AG20443 (cell line): ENCODE data around the gene XCL2.
"Not testable (repeated sequence)": the region's sequence is repeated elsewhere in the genome, so short reads cannot be mapped to it uniquely, and the experiment has no call there.

ENCODE experiments used
- DNase-seq: peaks from one replicate; pipeline ENCODE4 v3.0.0; 2012; ENCODE audit warnings: low spot score, mixed read lengths

Gene XCL2, protein sequence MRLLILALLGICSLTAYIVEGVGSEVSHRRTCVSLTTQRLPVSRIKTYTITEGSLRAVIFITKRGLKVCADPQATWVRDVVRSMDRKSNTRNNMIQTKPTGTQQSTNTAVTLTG

DNA sequence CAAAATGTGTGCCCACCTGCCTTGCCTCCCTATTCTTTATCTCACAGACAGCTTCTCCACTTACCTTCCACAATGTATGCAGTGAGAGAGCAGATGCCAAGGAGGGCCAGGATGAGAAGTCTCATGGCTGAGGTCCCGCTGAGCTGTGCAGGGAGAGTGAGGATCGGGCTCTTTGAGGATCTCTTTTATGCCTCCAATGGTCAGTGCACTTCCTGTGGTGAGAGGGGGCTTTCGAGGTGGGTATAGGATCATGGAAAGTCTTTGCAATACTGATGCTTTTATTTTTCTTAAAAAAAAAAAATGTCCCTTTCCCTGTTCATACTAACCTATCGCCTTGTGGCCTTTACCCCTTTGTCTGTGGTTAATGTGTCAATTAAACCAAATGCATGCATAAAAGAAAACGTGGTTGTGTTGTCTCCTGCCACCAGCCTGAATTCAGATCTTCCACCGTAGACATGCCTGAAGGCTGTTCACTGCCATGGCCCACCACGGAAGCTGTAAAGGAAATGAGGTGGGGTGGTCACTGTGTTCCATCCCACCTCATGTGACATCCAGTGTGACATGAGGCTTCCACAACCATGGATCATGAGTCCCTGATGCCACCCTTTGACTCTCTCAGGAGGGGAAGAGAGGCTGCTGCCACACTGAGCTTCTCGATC, at the start of gene XCL2:
XCL2 (minus strand) TSS at position 158 of the 659 bp plus-strand sequence; CDS start at position 125, 33 bp downstream.
- not testable (repeated sequence) for DNase-seq

DNA sequence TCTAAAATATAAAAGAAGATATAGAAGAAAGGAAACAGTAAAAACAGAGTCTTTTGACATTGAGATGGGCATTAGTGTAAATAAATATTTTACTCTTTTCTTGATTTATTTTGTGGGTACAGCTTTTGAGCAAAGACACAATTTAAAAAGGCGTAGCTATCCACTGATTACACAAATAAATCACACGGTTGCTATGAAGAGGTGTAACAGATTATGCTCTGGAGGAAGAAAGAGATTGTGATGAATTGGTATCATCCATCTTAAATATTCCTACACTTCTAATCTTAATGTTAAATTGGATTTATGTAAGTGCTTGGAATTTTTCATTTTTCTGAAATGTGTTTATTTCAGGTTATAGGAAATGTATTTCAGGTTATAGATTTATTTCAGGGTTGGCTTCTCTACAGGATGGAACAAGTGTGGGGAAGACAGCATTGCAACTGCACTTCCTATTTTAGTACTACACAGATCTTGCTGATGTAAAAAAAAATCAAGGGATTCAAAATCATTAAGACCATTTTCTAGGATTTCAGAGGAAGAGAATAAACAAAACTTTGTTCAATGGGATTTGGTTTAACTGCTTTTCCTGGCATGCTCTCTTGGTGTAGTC, 47.9 kb upstream of the XCL2 start:
- DNase-seq, result no peak

DNA sequence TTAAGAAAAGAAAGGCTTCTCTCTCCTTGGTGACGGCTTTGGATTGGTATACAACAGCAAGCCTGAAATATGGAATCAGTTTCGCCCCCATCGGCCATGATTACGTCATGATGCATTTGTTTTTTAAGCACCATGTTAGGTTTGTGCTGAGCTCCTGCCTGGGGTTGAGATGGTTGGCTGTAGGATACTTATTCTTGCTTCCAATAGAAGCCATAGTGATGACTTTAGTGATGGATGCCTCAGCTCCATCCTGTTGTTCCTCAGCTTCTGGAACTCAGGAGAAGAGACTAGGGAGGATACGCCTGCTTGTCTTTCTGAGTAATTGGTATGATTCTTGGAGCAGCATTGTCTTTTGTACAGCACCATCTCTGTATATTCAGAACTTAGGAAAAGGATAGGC, 47.3 kb upstream of the XCL2 start:
- DNase-seq, result no peak

DNA sequence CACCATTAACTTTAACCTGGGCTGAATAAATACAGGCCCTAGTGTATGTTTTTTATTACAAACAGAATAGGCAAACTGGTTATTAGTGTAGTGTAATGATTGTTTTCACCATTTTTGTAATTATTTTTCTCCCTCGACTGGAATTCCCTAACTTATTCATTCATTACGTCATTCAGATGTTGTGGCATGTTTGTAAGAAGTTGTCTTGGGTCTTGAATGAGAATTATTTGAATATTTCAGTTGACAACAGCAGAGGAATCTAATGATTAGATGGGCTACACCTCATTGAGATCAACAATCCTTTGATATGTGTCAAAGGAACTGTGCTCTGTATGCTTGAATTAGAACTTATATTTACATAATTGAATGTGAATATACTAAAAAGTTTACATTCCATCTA, 45.4 kb upstream of the XCL2 start:
- no peak for DNase-seq

DNA sequence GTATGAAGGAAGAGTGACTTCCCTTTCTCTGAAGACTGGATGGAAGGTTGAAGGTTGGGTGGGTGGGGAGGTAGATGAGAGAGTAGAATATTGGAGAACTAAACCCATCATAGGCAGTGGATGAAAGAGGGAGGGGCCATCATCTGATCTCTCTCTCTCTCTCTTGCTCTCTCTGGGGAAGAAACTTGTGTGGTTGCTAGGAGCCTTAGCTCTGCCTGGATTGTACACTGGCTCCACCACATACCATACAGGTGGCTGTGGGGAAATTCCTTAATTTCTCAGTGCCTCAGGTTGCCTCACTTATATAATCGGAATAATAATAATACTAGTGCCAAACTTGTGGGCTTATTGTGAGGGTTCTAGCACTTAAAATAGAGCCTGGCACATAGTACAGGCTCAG, 42.1 kb upstream of the XCL2 start:
- no peak for DNase-seq

DNA sequence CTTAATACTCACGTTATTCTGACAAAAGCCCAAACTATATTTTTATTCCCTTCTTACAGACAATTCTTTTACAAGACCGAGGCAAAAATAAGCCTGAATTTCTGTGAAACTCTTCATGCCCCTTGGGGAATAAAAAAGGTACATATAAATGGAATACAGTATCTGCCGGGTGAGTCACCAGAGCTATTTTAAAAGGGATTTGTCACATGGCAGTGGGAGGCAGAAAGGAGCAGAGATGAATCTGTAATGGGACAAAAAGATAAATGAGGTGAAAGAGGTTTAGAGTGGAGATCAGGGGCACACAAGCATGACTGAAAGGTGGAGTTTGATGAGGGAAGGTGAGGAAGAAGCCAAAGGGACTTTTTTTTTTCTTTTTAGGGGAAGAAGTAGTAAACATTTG, 41.4 kb upstream of the XCL2 start:
- peak; percentile 47 for DNase-seq

DNA sequence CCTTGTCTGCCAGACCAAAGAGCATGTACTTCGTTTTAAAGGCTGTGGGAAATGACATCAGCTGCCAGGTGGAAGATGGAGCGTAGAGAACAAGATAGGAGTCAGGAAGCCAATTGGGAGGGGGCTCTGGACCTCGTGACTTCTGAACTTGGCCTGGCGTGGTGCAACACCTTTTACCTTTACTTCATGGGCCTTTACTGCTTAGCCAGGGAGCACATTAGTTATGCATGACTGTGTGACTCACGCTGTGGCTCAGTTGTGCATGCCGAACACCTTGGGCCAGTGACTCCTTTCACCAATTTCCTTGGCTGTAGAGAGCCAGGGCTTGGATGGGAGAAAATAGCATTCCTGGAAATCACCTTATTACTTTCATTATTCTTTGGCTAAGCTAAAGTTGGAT, 39.8 kb upstream of the XCL2 start:
- DNase-seq, result no peak

DNA sequence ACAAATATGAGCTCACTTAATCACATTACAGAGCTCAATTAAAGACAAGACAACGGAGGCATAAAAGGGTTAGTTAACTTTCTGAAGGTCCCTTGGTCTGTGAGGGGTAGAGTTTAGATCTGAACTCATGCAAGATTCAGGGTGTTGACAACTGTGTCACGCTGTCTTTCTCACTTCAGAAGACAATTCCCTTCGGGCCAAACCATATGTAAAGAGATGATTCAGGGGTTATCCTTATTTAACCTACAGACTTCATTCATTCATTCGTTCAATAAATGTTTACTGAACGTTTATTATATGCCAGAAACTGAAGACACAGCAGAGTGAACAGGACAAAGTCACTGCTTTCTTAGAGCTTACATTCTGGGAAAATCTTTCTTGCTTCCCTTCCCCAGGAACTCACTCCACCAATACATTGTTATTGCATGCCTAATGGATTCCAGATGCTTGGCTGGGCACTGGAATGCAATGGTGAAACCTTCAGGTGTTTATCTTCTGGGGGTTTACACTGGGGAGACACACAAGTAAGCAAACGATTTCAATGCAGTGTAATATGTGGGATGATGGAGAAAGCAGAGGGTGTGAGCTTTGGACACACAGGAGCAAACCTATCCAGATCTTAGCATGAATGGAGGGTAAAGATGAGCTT, 39.0 kb upstream of the XCL2 start:
- DNase-seq, result peak; percentile 45

DNA sequence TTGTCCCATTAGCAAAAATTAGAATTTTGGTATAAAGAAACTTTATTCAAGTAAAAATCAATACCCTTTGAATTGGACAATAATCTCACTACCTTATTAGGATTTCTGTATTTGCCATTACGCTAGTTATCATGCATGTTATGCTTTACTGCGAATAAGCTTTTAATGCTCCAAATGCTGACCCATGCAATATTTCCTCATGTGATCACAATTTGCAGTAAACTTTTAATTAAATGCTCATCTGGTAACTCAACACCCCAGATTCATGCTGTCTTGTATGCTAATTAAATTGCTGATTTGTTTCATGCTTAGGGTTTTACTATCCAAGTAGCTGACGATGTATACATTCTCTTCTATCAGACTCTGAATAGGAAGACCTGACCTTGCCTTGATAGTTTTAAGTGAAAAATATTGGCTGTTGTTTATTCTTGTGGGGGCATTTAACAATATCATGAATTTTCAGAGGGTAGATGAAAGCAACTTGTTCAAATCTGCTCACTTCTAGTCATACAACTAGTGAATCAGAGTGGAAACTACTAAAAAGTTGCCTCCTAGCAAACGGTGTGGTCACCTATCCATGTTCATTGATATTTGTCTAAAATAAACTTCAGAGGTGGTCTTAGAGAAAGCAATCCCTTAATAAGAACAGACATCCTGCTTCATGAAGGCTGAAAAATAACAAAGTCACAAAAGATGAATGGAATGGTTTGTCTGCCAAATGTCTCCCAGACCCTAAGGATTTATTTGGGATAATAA, 38.2 kb upstream of the XCL2 start:
- DNase-seq, result no peak

DNA sequence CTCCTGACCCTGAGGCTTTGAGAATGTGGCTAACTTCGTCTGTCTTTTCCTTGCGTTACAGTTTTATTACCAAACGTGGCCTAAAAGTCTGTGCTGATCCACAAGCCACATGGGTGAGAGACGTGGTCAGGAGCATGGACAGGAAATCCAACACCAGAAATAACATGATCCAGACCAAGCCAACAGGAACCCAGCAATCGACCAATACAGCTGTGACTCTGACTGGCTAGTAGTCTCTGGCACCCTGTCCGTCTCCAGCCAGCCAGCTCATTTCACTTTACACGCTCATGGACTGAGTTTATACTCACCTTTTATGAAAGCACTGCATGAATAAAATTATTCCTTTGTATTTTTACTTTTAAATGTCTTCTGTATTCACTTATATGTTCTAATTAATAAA, 37.2 kb upstream of the XCL2 start:
- not testable (repeated sequence) for DNase-seq

DNA sequence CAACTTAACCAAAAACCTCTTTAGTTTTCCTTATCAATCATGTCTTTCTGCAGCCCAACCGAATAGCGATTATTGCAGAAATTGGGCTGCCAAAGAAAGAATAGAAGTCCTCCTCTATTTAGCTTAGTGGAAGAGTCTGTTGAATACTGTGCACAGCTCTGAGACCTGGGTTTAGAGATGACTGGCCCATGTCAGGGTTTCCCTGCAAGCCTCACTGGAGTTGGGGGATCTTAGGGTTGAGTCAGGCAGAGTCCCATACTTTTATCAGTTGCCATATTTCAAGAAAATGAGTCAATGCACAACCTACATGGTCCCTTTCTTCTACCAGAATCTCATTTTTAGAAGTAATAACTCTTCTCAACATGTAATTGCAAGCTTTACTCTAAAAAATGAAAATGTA, 36.5 kb upstream of the XCL2 start:
- DNase-seq, result not testable (repeated sequence)

DNA sequence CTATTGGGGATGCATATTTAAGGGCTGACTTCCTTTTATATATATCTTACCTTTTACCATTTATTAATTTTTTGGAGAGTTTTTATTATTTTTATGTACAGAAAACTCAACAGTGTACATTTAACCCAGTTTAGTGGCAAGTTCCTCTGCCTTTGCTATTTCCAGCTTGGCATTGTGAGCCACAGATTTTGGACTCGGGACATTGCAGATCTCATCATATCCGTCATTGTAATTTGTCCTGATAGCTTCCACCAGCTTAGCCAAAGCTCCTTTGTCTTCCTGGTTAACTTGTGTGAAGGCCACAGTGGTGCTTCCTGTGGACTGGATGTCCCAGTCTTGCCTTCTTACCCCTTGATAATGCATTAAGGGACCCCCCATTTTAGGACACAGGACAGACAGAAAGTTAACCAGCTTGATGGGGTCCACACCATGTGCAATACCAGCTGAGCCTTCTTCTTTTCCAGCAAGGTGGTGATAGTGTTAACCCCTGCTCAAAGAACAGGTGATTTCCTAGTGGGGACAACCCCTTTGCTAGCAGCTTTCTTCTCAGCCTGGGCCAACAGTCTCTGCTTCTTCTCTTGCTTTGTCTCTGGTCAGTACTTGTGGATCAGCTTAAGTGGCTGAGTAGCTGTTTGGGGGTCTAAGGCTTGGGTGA, 34.9 kb upstream of the XCL2 start:
- DNase-seq, result not testable (repeated sequence)

DNA sequence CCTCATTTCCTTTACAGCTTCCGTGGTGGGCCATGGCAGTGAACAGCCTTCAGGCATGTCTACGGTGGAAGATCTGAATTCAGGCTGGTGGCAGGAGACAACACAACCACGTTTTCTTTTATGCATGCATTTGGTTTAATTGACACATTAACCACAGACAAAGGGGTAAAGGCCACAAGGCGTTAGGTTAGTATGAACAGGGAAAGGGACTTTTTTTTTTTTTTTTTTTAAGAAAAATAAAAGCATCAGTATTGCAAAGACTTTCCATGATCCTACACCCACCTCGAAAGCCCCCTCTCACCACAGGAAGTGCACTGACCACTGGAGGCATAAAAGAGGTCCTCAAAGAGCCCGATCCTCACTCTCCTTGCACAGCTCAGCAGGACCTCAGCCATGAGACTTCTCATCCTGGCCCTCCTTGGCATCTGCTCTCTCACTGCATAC, 32.5 kb upstream of the XCL2 start, which contains the start of gene XCL1:
XCL1 (plus strand) TSS at position 361 of the 444 bp plus-strand sequence; CDS start at position 394, 33 bp downstream.
- DNase-seq, result not testable (repeated sequence)

DNA sequence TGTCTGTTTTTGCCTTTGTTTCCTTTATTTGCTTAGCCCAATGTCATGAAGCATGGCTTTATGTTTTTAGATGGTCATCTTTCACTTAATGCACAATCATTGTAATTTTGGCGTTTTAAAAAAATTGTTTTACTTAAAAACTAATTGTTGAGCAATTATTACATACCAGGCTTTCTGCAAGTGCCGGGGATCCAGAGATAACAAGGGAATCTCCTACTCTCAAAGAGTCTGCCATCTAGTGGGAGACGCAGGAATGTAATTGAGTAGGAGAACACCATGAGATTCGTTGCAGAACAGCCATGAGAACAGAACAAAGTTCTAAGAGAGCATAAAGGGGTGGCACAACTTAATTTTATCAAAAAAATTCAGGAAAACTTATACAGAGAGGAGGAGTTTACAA, 30.4 kb upstream of the XCL2 start:
- DNase-seq, result peak; percentile 52

DNA sequence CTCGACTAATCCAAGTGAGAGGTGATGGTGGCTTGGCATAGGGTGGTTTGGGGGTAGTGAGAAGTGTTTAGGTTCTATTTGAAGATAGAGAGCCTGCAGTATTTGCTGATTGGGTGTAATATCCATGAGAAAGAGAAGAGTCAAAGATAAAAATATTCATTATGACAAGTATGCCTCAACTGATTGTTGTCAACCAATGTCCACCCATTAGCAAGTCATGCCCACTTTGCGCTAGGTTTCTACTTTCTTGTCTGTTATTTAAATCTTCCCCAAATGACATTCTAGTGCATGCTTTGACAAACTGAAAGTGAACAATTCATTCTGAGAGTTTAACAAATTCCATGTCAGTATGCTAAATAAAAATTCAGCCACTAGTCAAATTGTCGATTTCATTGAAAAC, 28.8 kb upstream of the XCL2 start:
- no peak for DNase-seq

DNA sequence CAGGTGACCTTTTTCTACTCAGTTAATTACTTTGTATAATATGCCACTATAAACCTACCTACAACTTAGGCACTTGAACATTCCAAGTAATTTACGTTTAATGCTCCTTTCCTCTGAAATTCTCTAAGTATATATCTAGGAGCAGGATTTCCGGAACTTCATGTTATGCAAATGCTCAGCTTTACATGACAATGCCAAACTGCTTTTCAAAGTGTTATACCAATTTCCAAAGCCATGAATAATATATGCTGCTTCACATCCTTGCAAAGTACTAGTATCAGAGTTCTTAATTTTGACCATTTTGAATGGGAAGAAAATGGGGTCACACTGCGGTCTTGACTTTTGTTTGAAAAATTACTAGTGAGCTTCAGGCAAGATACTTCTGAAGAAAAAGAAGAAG, 26.9 kb upstream of the XCL2 start:
- no peak for DNase-seq

DNA sequence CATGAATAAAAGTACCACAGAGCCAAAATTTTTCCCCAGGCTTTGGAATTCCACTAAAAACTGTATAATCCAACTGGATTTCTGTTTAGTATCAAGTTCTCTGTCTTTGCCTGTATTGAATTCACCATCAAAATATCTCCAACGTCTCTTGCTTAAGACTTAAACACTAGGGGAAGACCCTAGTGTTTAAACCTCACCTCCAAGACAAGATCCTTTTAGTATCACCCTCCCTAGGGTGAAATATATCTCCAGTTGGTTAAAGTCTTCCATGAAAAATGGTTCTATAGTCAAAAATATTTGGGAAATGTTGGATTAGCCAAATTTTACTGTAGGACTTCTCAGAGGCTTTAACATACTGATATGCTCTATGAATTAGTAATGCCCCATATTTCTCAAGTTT, 24.5 kb upstream of the XCL2 start:
- DNase-seq, result no peak

DNA sequence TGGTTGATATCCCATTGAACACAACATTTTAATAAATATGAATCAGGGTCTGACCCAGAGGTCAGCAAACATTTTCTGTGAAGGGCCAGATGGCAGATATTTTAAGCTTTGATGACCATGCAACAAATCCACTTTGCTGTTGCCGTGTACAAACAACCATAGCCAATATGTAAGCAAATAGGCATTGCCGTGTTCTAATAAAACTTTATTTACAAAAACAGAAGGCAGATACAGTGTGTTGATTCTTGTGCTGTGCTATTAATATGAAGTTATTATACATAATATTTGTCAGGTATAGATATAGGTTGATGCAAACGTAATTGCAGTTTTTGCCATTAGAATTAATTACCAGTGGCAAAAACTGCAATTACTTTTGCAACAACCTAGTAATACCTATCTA, 23.8 kb upstream of the XCL2 start:
- no peak for DNase-seq

DNA sequence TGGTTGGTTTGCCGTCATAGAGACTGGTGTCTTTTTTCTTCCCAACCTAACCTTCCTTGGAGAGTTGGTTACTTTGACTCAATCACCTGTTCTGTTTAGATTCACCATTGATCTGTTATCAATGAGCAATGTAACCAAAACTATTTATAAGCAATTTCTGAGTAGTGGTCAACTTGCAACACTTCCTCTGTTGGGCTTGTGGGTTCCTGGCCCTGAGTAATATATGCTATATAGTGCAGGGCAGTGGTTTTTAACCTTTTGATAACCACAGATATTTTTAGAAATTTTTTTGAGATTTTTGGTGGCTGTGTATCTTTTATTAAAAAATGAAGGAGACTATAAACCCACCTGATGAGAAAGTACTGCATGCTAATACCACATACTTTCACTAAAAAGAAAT, 23.2 kb upstream of the XCL2 start:
- no peak for DNase-seq

DNA sequence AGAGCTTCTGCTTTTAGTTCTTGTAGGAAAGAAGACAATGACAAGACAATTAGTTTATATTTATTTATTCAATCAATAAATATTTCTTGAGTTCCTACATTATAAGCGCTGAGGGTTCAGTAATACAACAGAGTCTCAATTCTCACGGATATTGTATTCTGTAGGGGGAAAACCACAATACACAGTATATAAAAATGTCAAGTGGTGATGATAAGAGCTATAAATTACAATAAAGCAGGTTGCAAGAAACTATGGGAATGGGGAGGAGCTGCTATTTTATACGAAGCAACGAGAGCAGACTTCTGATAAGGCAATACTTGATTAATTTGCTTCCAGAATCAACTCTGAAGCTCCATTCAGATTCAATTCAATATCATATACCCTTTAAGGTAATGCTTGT, 22.0 kb upstream of the XCL2 start:
- no peak for DNase-seq

DNA sequence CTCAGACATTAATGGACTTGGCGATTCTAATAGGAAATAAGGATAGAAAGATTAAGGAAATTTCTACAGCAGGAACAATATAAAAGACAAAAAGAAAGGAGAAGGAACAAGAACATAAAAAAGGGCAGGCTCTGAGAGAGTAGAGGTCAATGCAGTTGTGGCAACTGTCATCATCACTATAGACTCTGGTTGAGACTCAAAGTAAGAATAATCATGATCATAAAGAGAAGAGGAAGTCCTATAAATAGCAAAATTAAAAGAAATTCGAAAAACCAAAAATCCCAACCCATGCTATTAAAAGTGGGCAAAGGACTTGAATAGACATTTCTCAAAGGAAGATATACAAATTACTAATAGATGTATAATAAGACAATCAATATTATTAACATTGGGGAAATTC, 18.2 kb upstream of the XCL2 start:
- DNase-seq, result no peak

DNA sequence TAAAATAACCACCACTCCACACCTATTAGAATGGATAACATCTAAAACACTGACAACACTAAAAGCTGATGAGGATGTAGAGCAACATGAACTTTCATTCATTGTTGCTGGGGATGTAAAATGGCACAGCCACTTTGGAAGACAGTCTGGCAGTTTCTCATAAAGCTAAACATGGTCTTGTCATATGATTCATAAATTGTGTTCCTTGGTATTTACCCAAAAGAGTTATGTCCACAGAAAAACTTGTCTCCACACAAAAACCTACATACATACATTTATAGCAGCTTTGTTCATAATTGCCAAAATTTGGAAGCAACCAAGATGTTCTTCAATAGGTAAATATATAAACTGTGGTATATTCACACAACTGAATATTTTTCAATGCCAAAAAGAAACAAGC, 16.6 kb upstream of the XCL2 start:
- no peak for DNase-seq
